Cardiac fibroblast (primary cell): ENCODE results near the gene DIDO1.
A peak's percentile ranks its signal among the peaks of the same experiment; 100 is the strongest.
"Not testable (repeated sequence)": the region's sequence is repeated elsewhere in the genome, so short reads cannot be mapped to it uniquely, and the experiment has no call there.

Experiments used
- DNase-seq, 2 donors: peaks; one replicate each; pipeline versions ENCODE4 v3.0.0 to v3.0.0-alpha.2; 2010; ENCODE audit warnings: low read depth in 2 of 2
- H3K4me3 ChIP-seq, 2 donors: replicated peaks in 1 of 2; 1 replicate in 1 of 2; 2 replicates in 1 of 2; pipeline ENCODE4 v1.5.1; 2011; ENCODE audit warnings: low read depth in 2 of 2, low read length in 2 of 2, mild to moderate bottlenecking in 2 of 2, moderate library complexity in 1 of 2
- CTCF ChIP-seq: IDR thresholded peaks from one replicate; pipeline ENCODE4 v1.5.1; 2011; ENCODE audit warnings: low read depth, mild to moderate bottlenecking, low read length, inconsistent platforms

DIDO1 gene

DNA sequence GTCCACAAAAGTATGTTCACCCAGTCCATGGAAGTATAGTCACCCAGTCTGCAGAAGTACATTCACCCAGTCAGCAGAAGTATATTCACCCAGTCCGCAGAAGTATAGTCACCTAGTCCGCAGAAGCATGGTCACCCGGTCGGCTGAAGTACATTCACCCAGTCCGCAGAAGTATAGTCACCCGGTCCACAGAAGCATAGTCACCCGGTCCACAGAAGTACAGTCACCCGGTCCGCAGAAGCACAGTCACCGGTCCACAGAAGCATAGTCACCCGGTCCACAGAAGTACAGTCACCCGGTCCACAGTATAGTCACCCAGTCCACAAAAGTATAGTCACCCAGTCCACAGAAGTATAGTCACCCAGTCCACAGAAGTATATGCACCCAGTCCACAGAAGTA is 73.5 kb downstream of the DIDO1 start:
- no peak for DNase-seq
- no peak for TF ChIP-seq CTCF
- H3K4me3 ChIP-seq, result no peak overlapping the region

GRCh38 chr20:62852196-62852595 is 74.1 kb downstream of the DIDO1 start:
- no peak for DNase-seq
- TF ChIP-seq CTCF, result no peak

DNA sequence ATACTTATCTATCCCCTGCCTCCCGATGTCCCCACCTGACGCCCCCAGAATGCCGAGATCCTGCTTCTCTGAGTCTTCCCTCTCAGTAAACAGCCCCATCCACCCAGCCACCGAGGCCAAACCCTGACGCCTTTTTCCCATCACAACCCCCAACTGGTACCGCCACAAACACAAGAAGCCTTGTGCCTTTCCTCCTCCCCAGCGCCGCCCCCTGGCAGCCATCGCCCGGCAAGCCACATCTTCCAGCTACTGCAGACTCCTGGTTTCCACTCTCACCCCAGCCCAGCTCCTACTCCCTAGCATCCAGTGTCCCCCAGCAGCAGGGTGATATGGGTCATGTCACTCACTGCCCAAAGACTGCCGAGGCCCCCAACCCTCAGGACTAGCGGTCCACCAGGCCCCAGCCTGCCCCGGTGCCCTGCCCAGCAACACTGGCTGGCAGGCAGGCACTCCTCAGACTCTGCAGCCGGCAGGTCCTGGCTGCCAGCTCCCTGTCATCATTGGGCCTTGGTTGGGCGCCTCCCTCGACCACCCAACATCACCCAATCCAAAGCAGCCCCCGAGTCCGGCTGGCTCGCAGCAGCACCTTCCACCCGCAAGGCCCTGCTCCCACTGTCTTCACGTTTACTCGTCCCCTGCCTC is 75.9 kb downstream of the DIDO1 start:
- DNase-seq, result no peak
- H3K4me3 ChIP-seq, result no peak overlapping the region
- TF ChIP-seq CTCF, result no peak

More at GRCh38 chr20:62852196-62852595, 74.1 kb downstream of the DIDO1 start:
- no peak overlapping the region for H3K4me3 ChIP-seq

- DNase-seq, result no peak
- no peak overlapping the region for H3K4me3 ChIP-seq
- TF ChIP-seq CTCF, result no peak
Observed at GRCh38 chr20:62849431-62849830, 76.9 kb downstream of the DIDO1 start.

DNA sequence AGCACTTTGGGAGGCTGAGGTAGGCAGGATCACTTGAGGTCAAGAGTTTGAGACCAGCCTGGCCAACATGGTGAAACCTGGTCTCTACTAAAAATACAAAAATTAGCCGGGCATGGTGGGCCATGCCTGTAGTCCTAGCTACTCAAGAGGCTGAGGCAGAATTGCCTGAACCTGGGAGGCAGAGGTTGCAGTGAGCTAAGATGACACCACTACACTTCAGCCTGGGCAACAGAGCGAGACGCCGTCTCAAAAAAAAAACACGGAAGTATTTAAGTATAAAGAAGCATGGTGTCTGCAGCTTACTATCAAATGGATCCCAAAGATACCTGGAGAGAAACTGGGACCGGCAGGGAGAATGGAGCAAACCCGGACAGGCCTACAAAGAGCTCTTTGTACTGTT is 77.4 kb downstream of the DIDO1 start:
- not testable (repeated sequence) for H3K4me3 ChIP-seq, DNase-seq

DNA sequence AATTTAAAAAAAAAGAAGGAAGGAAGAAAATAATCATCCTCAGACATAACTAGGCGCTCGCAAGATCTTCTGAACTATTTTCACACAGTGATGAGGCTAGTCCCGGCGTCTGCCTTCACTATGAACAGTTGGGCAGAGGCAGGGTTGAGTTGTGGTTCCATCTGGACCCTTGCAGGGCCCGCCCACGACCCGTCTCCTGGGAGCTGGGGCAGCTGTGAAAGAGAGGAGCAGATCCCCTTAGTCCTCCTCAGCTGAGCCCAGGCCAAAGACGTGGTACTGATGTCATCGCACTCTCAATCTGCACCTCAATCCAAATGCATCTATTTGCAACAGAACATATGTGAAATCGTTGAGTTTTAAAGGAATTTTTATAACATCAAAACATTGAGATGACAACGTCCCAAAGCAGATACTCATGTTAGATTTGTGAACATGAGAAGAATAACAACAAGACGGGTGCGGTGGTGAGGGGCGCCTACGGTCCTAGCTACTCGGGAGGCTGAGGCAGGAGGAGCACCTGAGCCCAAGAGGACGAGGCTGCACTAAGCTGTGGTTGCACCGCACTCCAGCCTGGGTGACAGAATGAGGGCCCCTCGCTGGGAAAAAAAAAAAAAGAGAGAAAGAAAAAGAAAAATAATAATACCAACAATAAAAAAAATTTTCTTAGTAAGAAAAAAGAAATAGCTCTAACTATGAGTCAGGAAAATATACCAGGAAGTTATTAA is 80.0 kb downstream of the DIDO1 start:
- H3K4me3 ChIP-seq, result no peak overlapping the region
- TF ChIP-seq CTCF, result no peak
- DNase-seq, result peak in 1 of 2 donors; percentile 18

DNA sequence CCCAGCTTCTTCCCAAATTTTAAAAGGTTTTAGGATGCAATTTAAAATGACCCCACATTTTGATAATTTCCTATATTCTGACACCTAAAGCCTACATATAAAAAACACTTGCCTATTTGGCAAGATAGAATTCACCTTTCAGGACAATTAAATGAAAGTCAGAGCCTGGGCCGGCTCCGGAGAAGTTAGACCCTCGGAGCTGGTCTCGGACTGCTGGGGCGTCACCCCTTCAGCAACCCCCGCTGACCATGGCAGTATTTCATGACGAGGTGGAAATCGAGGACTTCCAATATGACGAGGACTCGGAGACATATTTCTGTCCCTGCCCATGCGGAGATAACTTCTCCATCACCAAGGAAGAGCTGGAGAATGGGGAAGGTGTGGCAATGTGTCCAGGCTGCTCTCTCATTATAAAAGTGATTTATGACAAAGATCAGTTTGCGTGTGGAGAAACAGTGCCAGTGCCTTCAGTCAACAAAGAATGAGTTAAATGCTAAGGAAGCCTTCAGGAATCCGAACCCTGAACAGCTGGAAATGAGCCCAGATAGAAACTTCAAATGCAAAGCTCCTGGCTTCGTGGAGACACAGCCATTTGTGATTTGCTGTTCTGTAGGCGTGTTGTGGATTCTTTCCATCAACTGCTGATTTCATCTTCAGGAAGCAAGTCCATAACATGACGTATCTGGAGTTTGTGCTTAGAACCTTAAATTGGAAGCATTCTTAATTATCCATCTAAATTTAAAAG is 80.7 kb downstream of the DIDO1 start:
- no peak overlapping the region for H3K4me3 ChIP-seq
- no peak for TF ChIP-seq CTCF

More for the DNA sequence above, 80.7 kb downstream of the DIDO1 start:
- DNase-seq, result peak in 1 of 2 donors; percentile 45
